ENCODE data around the gene CPXM2.

DNA sequence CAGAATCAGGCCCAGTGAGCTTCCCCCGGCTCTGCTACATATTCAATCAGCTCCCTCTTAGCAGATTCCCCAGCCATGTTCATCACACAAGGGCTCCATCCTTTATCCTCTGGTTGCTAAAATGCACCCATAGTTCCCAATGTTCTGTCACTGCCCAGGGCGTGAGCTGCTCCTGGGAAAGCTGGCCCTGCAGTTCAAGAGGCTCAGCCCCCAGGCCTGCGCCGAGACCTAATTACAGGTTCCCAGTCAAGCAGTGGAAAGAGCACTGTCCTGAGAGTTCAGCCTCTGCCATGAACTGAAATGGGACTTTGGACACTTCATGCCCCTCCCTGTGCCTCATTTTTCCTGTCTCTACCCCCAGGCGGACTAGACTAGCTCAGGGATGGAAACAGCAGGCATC lies 149.9 kb downstream of the CPXM2 start:
- TF ChIP-seq EZH2 (IDR thresholded peaks at IDR 0.05; ENCODE audit: low read length, unreplicated experiment) (no peak), EZH2phosphoT487 (IDR thresholded peaks at IDR 0.05; ENCODE audit: borderline replicate concordance, low read length) (no peak)
